K562 (cell line): ENCODE measurements around the gene GMEB1. TPM values are rescaled to one million over a fixed set of nuclear protein-coding genes. Genes with fewer than 3 reads are reported as not detected.
A peak's percentile ranks its signal among the peaks of the same experiment; 100 is the strongest.

Experiments used
- ATAC-seq: fragments of 200-7000 bp; cut with Tn5 transposase; 3 replicates; pipeline ENCODE4 v1.9.1; 2020; ENCODE audit warnings: moderate library complexity
- BruUV-seq: library from RNA; stranded (reverse); fragments of 400-500 nt; replicated peaks from 2 replicates; lab custom pipeline; 2021; lab: Mats Ljungman, UMichigan
- CTCF ChIA-PET: fragments of 300-600 bp; formaldehyde crosslinking; extraction: SDS; loops from one replicate; lab custom pipeline; 2021; ENCODE audit warnings: low intra/inter-chr PET ratio; lab: Yijun Ruan, JAX
- POLR2A ChIA-PET: fragments of 300-600, 350-650 bp; sonication (Branson Sonifier 250); formaldehyde crosslinking; extraction: SDS; loops from one replicate; lab custom pipeline; 2021; ENCODE audit warnings: antibody characterized with exemption, inconsistent platforms; lab: Yijun Ruan, JAX
- DNase-seq, 4 experiments: peaks; one replicate each; pipeline versions ENCODE4 v3.0.0 to v3.0.0-alpha.2; 2011 to 2018; ENCODE audit warnings: low spot score in 3 of 4, mixed read lengths in 3 of 4; ENCODE audit errors: extremely low read depth in 1 of 4
- FAIRE-seq: peaks from 2 replicates; lab custom pipeline; 2011; peaks lifted over from hg19 to GRCh38; lab: Jason Lieb, UNC
- H2AFZ ChIP-seq: 2 replicates; pipeline ENCODE4 v1.6.0; 2011; ENCODE audit warnings: low read depth, low read length, control low read depth, inconsistent platforms
- H3K27ac ChIP-seq: fragments of 200-600 bp; 3 replicates; pipeline ENCODE4 v1.8.0; 2011; ENCODE audit warnings: low read depth, mild to moderate bottlenecking, control low read depth, inconsistent platforms, low read length, moderate library complexity, mixed read lengths; ENCODE audit errors: extremely low read depth
- H3K27me3 ChIP-seq, 2 experiments: fragments of 300-600 bp in 1 of 2; 2 replicates in 1 of 2; 3 replicates in 1 of 2; pipeline versions ENCODE4 v1.6.0 to v1.8.0; 2011; ENCODE audit warnings: inconsistent platforms in 2 of 2, low read length in 2 of 2, mild to moderate bottlenecking in 1 of 2, mixed read lengths in 1 of 2, moderate library complexity in 1 of 2; ENCODE audit not compliant: control insufficient read depth in 2 of 2, insufficient read depth in 2 of 2
- H3K36me3 ChIP-seq: fragments of 300-600 bp; 3 replicates; pipeline ENCODE4 v1.8.0; 2011; ENCODE audit warnings: mild to moderate bottlenecking, low read length, inconsistent platforms; ENCODE audit not compliant: control insufficient read depth, insufficient read depth
- H3K4me1 ChIP-seq, 2 experiments: fragments of 200-600 bp in 1 of 2; replicated peaks in 1 of 2; 2 replicates in 1 of 2; 3 replicates in 1 of 2; pipeline versions ENCODE4 v1.5.1 to v1.8.0; 2011; ENCODE audit warnings: inconsistent platforms in 2 of 2, low read length in 2 of 2, mild to moderate bottlenecking in 1 of 2, mixed read lengths in 1 of 2, moderate library complexity in 1 of 2; ENCODE audit not compliant: control insufficient read depth in 2 of 2, insufficient read depth in 2 of 2
- H3K4me2 ChIP-seq: 2 replicates; pipeline ENCODE4 v1.6.1; 2011; ENCODE audit warnings: low read length, control low read depth, inconsistent platforms, mixed read lengths; ENCODE audit not compliant: insufficient read depth
- H3K4me3 ChIP-seq: fragments of 200-600 bp; sonication (generic), shearing (Covaris generic); 2 replicates; pipeline ENCODE4 v1.5.1; 2016; ENCODE audit warnings: control low read depth, inconsistent platforms
- H3K79me2 ChIP-seq: fragments of 200-600 bp; 3 replicates; pipeline ENCODE4 v1.8.0; 2011; ENCODE audit warnings: low read length, inconsistent platforms; ENCODE audit not compliant: control insufficient read depth, insufficient read depth
- H3K9ac ChIP-seq, 2 experiments: 2 replicates each; pipeline versions ENCODE4 v1.6.0 to v1.6.1; 2011; ENCODE audit warnings: low read depth in 2 of 2, low read length in 2 of 2, control low read depth in 1 of 2, inconsistent platforms in 1 of 2, mild to moderate bottlenecking in 1 of 2, mixed read lengths in 1 of 2; ENCODE audit not compliant: insufficient read depth in 1 of 2
- H3K9me1 ChIP-seq: one replicate; pipeline ENCODE4 v1.6.0; 2011; ENCODE audit warnings: inconsistent platforms, mild to moderate bottlenecking, low read length, moderate library complexity; ENCODE audit not compliant: control insufficient read depth, insufficient read depth
- H3K9me3 ChIP-seq: replicated peaks from 2 replicates; pipeline ENCODE4 v1.5.1; 2011; ENCODE audit warnings: low read depth, low read length, inconsistent platforms; ENCODE audit not compliant: control insufficient read depth, insufficient read depth
- H4K20me1 ChIP-seq: replicated peaks from 2 replicates; pipeline ENCODE4 v1.6.1; 2011; ENCODE audit warnings: low read length, inconsistent platforms, mixed read lengths; ENCODE audit not compliant: control insufficient read depth, insufficient read depth
- C11orf30 ChIP-seq: fragments of 450-650 bp; IDR thresholded peaks from 2 replicates; pipeline ENCODE4 v1.6.1; 2016; ENCODE audit warnings: low read depth, mild to moderate bottlenecking
- CLOCK ChIP-seq: fragments of 250-450 bp; sonication (Bioruptor Pico); IDR thresholded peaks from 2 replicates; pipeline ENCODE4 v1.4.0; 2020; ENCODE audit warnings: mild to moderate bottlenecking, moderate library complexity, borderline replicate concordance
- FOXM1 ChIP-seq, 2 experiments: fragments of 450-650 bp in 1 of 2; sonication (generic) in 1 of 2; formaldehyde crosslinking in 1 of 2; IDR thresholded peaks; 2 replicates each; pipeline versions ENCODE4 v1.6.1 to v1.9.0; 2017 to 2022; ENCODE audit warnings: low read depth in 2 of 2, mild to moderate bottlenecking in 2 of 2, missing genetic modification reagents in 1 of 2, moderate library complexity in 1 of 2
- MAFF ChIP-seq: IDR thresholded peaks from 2 replicates; pipeline ENCODE4 v1.6.1; 2012; ENCODE audit warnings: low read length, improper control_type of control experiment
- MAFG ChIP-seq: fragments of 450-650 bp; conservative IDR thresholded peaks from 2 replicates; pipeline ENCODE4 v1.6.1; 2016; ENCODE audit warnings: missing genetic modification characterization, missing compliant biosample characterization
- MAFK ChIP-seq: IDR thresholded peaks from 2 replicates; pipeline ENCODE4 v1.6.1; 2011; ENCODE audit warnings: low read length, improper control_type of control experiment
- NBN ChIP-seq: fragments of 450-650 bp; IDR thresholded peaks from 2 replicates; pipeline ENCODE4 v1.6.1; 2016; ENCODE audit warnings: low read depth, mild to moderate bottlenecking
- NFE2 ChIP-seq: IDR thresholded peaks from 2 replicates; pipeline ENCODE4 v1.6.1; 2014; ENCODE audit warnings: antibody characterized with exemption, low read depth
- NFE2L1 ChIP-seq: fragments of 450-650 bp; IDR thresholded peaks from 2 replicates; pipeline ENCODE4 v1.6.1; 2016; ENCODE audit warnings: missing genetic modification characterization, low read depth, mild to moderate bottlenecking, missing compliant biosample characterization, moderate library complexity, borderline replicate concordance
- POU5F1 ChIP-seq: fragments of 150-350 bp; IDR thresholded peaks from 2 replicates; pipeline ENCODE4 v1.6.1; 2014; ENCODE audit warnings: borderline replicate concordance, low read length, low read depth, mild to moderate bottlenecking; ENCODE audit not compliant: partially characterized antibody
- ZNF143 ChIP-seq: sonication (generic); formaldehyde crosslinking; IDR thresholded peaks from 2 replicates; pipeline ENCODE4 v1.9.0; 2022; ENCODE audit warnings: mild to moderate bottlenecking, missing genetic modification reagents
- ZNF316 ChIP-seq: fragments of 450-650 bp; IDR thresholded peaks from 2 replicates; pipeline ENCODE4 v1.6.1; 2016
- WGBS: fragments of 100-300 bp; shearing (Covaris generic); methylation state at CpG from one replicate; pipeline ENCODE4 v1.1.6; 2016; ENCODE audit warnings: low coverage, mixed read lengths; ENCODE audit not compliant: insufficient coverage; ENCODE audit errors: missing lambda C conversion rate; 5-methylcytosine and 5-hydroxymethylcytosine counted together
- in situ Hi-C: fragments of 300-500 bp; cut with MboI; formaldehyde crosslinking; loops from 4 replicates; pipeline ENCODE4 v1.15.0; 2018; ENCODE audit warnings: inconsistent platforms, mixed read lengths
- intact Hi-C: fragments of 100-400 bp; cut with micrococcal nuclease; formaldehyde crosslinking; loops from 2 replicates; pipeline ENCODE4 v1.14.2; 2022
- polyA plus RNA-seq, 8 experiments: library from polyadenylated mRNA; depleted of rRNA in 4 of 8; stranded (reverse) in 5 of 8; unstranded in 3 of 8; fragments of >200 nt; fragmentation: Nextera tagmentation in 2 of 8; fragmentation: Illumina TruSeq in 1 of 8; extraction: Ambion mirVana in 2 of 8; extraction: Trizol in 1 of 8; gene quantifications; 2 replicates each; pipeline versions ENCODE4 v1.2.1 to v1.2.3, GENCODE V29; 2011 to 2014; ENCODE audit warnings: inconsistent platforms in 1 of 8, missing spikeins in 1 of 8
- total RNA-seq, 7 experiments: library from RNA; depleted of rRNA in 6 of 7; stranded (reverse); fragments of >200 nt in 6 of 7; fragmentation: Illumina TruSeq in 2 of 7; extraction: Trizol in 2 of 7; gene quantifications; 2 replicates each; pipeline versions ENCODE4 v1.2.1 to v1.2.3, GENCODE V29; 2011 to 2021; ENCODE audit warnings: low replicate concordance in 1 of 7

The GMEB1 gene
- total and polyA plus RNA-seq, 9 of the 15 experiments (the other 6 are each of a cell fraction or from before 2014, with no cell fraction given) = 6.6 to 17.5 (median 8.5) TPM

GRCh38 chr1:28631713-28632112 is 36.9 kb upstream of the GMEB1 start:
- Histone ChIP-seq H3K4me1 (no peaks in the 10 kb centered on the region; a peak in 2 of 5 replicates), H4K20me1 (no peaks in the 10 kb centered on the region), H3K36me3 (peaks cover 8% of the 10 kb centered on the region; the same call in 2 of the 3 replicates), H3K9me1 (no peaks in the 10 kb centered on the region), H3K4me2 (no peak overlapping the region), H3K4me3 (no peak overlapping the region), H3K79me2 (peaks cover 7% of the 10 kb centered on the region; the same call in 1 of the 3 replicates), H3K27ac (peak overlapping the region; percentile 4; the same call in 1 of the 3 replicates), H3K9me3 (no peaks in the 10 kb centered on the region), H3K9ac (no peak overlapping the region), H2AFZ (no peak overlapping the region), H3K27me3 (no peaks in the 10 kb centered on the region)
- DNase-seq = no peak
- 70% methylated on average over 1 of the region's 1 CpG for WGBS
- no peak for ATAC-seq
- BruUV-seq = no TSS peak
- ChIA-PET POLR2A (interaction anchor here (0.8 to 1.8 kb wide), 5 partner anchors 10 to 50 kb away, joined by 3 to 19 read pairs (median 4); partner anchors contain the start of genes RNU11 and TAF12), CTCF (no interaction called here)
- in situ Hi-C loops (no loop called here), intact Hi-C loops (no loop called here)
- peak; percentile 62 for TF ChIP-seq NFE2L1 (tag)
- no peak for TF ChIP-seq ZNF143 (CRISPR knock-in tag)
- peak; percentile 39; the same call in 1 of the 2 replicates for TF ChIP-seq MAFK
- no peak for TF ChIP-seq CLOCK (CRISPR knock-in tag)
- no peak for TF ChIP-seq NBN
- TF ChIP-seq POU5F1 = no peak
- no peak for TF ChIP-seq FOXM1 (IDR thresholded peaks at IDR 0.05; ENCODE audit: low read depth)
- TF ChIP-seq FOXM1 (CRISPR knock-in tag; IDR thresholded peaks at IDR 0.05; ENCODE audit: low read depth) = no peak
- peak; percentile 79 for TF ChIP-seq ZNF316
- TF ChIP-seq MAFF = peak; percentile 26; the same call in 1 of the 2 replicates
- peak; percentile 67 for TF ChIP-seq C11orf30
- peak; percentile 49; the same call in 1 of the 2 replicates for TF ChIP-seq MAFG
- TF ChIP-seq NFE2 = peak; percentile 64
- no peak for FAIRE-seq
